ENCODE results near the gene AFAP1L2.

AFAP1L2 gene

GRCh38 chr10:114282526-114282925 is 121.8 kb downstream of the AFAP1L2 start:
- WGBS (ENCODE audit: insufficient coverage, insufficient read length): no CpG with 5 or more reads among the region's 2 CpGs
- Histone ChIP-seq H3K9me3 (ENCODE audit: control insufficient read depth, insufficient read depth, low read length) (no peaks in the 10 kb centered on the region), H3K27ac (ENCODE audit: low read length) (no peak overlapping the region), H3K4me3 (ENCODE audit: low read length) (no peak overlapping the region), H3K27me3 (ENCODE audit: control insufficient read depth, insufficient read depth, low read length) (no peaks in the 10 kb centered on the region), H3K36me3 (ENCODE audit: control insufficient read depth, insufficient read depth, low read length) (no peaks in the 10 kb centered on the region), H3K4me1 (ENCODE audit: control insufficient read depth, insufficient read depth, low read length) (no peaks in the 10 kb centered on the region)
- no peak for DNase-seq (ENCODE audit: low read depth, low spot score)

- no peaks in the 10 kb centered on the region for H3K27me3 ChIP-seq (ENCODE audit: control insufficient read depth, insufficient read depth, low read length)
- no CpG with 5 or more reads among the region's 5 CpGs for WGBS (ENCODE audit: insufficient coverage, insufficient read length)
- H3K4me3 ChIP-seq (ENCODE audit: low read length): no peak overlapping the region
- no peaks in the 10 kb centered on the region for H3K4me1 ChIP-seq (ENCODE audit: control insufficient read depth, insufficient read depth, low read length)
- H3K36me3 ChIP-seq (ENCODE audit: control insufficient read depth, insufficient read depth, low read length): no peaks in the 10 kb centered on the region
- H3K9me3 ChIP-seq (ENCODE audit: control insufficient read depth, insufficient read depth, low read length): no peaks in the 10 kb centered on the region
- DNase-seq (ENCODE audit: low read depth, low spot score): no peak
- no peak overlapping the region for H3K27ac ChIP-seq (ENCODE audit: low read length)
Observed at GRCh38 chr10:114281461-114281860, 122.8 kb downstream of the AFAP1L2 start.

GRCh38 chr10:114281006-114281405 is 123.3 kb downstream of the AFAP1L2 start:
- no CpG with 5 or more reads among the region's 7 CpGs for WGBS (ENCODE audit: insufficient coverage, insufficient read length)

GRCh38 chr10:114279901-114280644 is 124.2 kb downstream of the AFAP1L2 start:
- Histone ChIP-seq H3K27ac (ENCODE audit: low read length) (no peak overlapping the region), H3K4me3 (ENCODE audit: low read length) (no peak overlapping the region), H3K4me1 (ENCODE audit: control insufficient read depth, insufficient read depth, low read length) (no peaks in the 10 kb centered on the region), H3K9me3 (ENCODE audit: control insufficient read depth, insufficient read depth, low read length) (no peaks in the 10 kb centered on the region), H3K27me3 (ENCODE audit: control insufficient read depth, insufficient read depth, low read length) (no peaks in the 10 kb centered on the region), H3K36me3 (ENCODE audit: control insufficient read depth, insufficient read depth, low read length) (no peaks in the 10 kb centered on the region)
- no CpG with 5 or more reads among the region's 8 CpGs for WGBS (ENCODE audit: insufficient coverage, insufficient read length)
- DNase-seq (ENCODE audit: low read depth, low spot score): no peak

More at GRCh38 chr10:114281006-114281405, 123.3 kb downstream of the AFAP1L2 start:
- H3K36me3 ChIP-seq (ENCODE audit: control insufficient read depth, insufficient read depth, low read length): no peaks in the 10 kb centered on the region
- no peak for DNase-seq (ENCODE audit: low read depth, low spot score)
- no peak overlapping the region for H3K4me3 ChIP-seq (ENCODE audit: low read length)
- no peaks in the 10 kb centered on the region for H3K4me1 ChIP-seq (ENCODE audit: control insufficient read depth, insufficient read depth, low read length)
- H3K27me3 ChIP-seq (ENCODE audit: control insufficient read depth, insufficient read depth, low read length): no peaks in the 10 kb centered on the region
- H3K27ac ChIP-seq (ENCODE audit: low read length): no peak overlapping the region
- no peaks in the 10 kb centered on the region for H3K9me3 ChIP-seq (ENCODE audit: control insufficient read depth, insufficient read depth, low read length)

- Histone ChIP-seq H3K4me1 (ENCODE audit: control insufficient read depth, insufficient read depth, low read length) (no peaks in the 10 kb centered on the region), H3K9me3 (ENCODE audit: control insufficient read depth, insufficient read depth, low read length) (no peaks in the 10 kb centered on the region), H3K36me3 (ENCODE audit: control insufficient read depth, insufficient read depth, low read length) (no peaks in the 10 kb centered on the region), H3K27ac (ENCODE audit: low read length) (no peak overlapping the region), H3K4me3 (ENCODE audit: low read length) (no peak overlapping the region), H3K27me3 (ENCODE audit: control insufficient read depth, insufficient read depth, low read length) (no peaks in the 10 kb centered on the region)
- WGBS (ENCODE audit: insufficient coverage, insufficient read length): no CpG with 5 or more reads among the region's 4 CpGs
- no peak for DNase-seq (ENCODE audit: low read depth, low spot score)
Observed at GRCh38 chr10:114279289-114279688, 125.0 kb downstream of the AFAP1L2 start.

- Histone ChIP-seq H3K27me3 (ENCODE audit: control insufficient read depth, insufficient read depth, low read length) (no peaks in the 10 kb centered on the region), H3K4me1 (ENCODE audit: control insufficient read depth, insufficient read depth, low read length) (no peaks in the 10 kb centered on the region), H3K9me3 (ENCODE audit: control insufficient read depth, insufficient read depth, low read length) (no peaks in the 10 kb centered on the region), H3K36me3 (ENCODE audit: control insufficient read depth, insufficient read depth, low read length) (no peaks in the 10 kb centered on the region), H3K4me3 (ENCODE audit: low read length) (no peak overlapping the region), H3K27ac (ENCODE audit: low read length) (no peak overlapping the region)
- no CpG with 5 or more reads among the region's 4 CpGs for WGBS (ENCODE audit: insufficient coverage, insufficient read length)
- DNase-seq (ENCODE audit: low read depth, low spot score): no peak
Observed at GRCh38 chr10:114278884-114279191, 125.5 kb downstream of the AFAP1L2 start.

- DNase-seq (ENCODE audit: low read depth, low spot score): no peak
- Histone ChIP-seq H3K4me1 (ENCODE audit: control insufficient read depth, insufficient read depth, low read length) (no peaks in the 10 kb centered on the region), H3K36me3 (ENCODE audit: control insufficient read depth, insufficient read depth, low read length) (no peaks in the 10 kb centered on the region), H3K4me3 (ENCODE audit: low read length) (no peak overlapping the region), H3K27me3 (ENCODE audit: control insufficient read depth, insufficient read depth, low read length) (no peaks in the 10 kb centered on the region), H3K9me3 (ENCODE audit: control insufficient read depth, insufficient read depth, low read length) (no peaks in the 10 kb centered on the region), H3K27ac (ENCODE audit: low read length) (no peak overlapping the region)
- WGBS (ENCODE audit: insufficient coverage, insufficient read length): no CpG with 5 or more reads among the region's 22 CpGs
Observed at GRCh38 chr10:114278140-114278883, 126.0 kb downstream of the AFAP1L2 start.

GRCh38 chr10:114276671-114277070 is 127.6 kb downstream of the AFAP1L2 start:
- no peak for DNase-seq (ENCODE audit: low read depth, low spot score)
- WGBS (ENCODE audit: insufficient coverage, insufficient read length): no CpG with 5 or more reads among the region's 6 CpGs
- Histone ChIP-seq H3K27me3 (ENCODE audit: control insufficient read depth, insufficient read depth, low read length) (no peaks in the 10 kb centered on the region), H3K4me1 (ENCODE audit: control insufficient read depth, insufficient read depth, low read length) (no peaks in the 10 kb centered on the region), H3K9me3 (ENCODE audit: control insufficient read depth, insufficient read depth, low read length) (no peaks in the 10 kb centered on the region), H3K36me3 (ENCODE audit: control insufficient read depth, insufficient read depth, low read length) (no peaks in the 10 kb centered on the region), H3K27ac (ENCODE audit: low read length) (no peak overlapping the region), H3K4me3 (ENCODE audit: low read length) (no peak overlapping the region)

GRCh38 chr10:114276066-114276465 is 128.2 kb downstream of the AFAP1L2 start:
- no peaks in the 10 kb centered on the region for H3K36me3 ChIP-seq (ENCODE audit: control insufficient read depth, insufficient read depth, low read length)
- whole genome bisulfite sequencing (ENCODE audit: insufficient coverage, insufficient read length): no CpG with 5 or more reads among the region's 6 CpGs
- no peaks in the 10 kb centered on the region for H3K27me3 ChIP-seq (ENCODE audit: control insufficient read depth, insufficient read depth, low read length)
- H3K4me3 ChIP-seq (ENCODE audit: low read length): no peak overlapping the region
- no peak overlapping the region for H3K27ac ChIP-seq (ENCODE audit: low read length)
- no peaks in the 10 kb centered on the region for H3K9me3 ChIP-seq (ENCODE audit: control insufficient read depth, insufficient read depth, low read length)
- no peak for DNase-seq (ENCODE audit: low read depth, low spot score)
- H3K4me1 ChIP-seq (ENCODE audit: control insufficient read depth, insufficient read depth, low read length): no peaks in the 10 kb centered on the region

- no peak overlapping the region for H3K27ac ChIP-seq (ENCODE audit: low read length)
- no CpG with 5 or more reads among the region's 16 CpGs for WGBS (ENCODE audit: insufficient coverage, insufficient read length)
- no peaks in the 10 kb centered on the region for H3K9me3 ChIP-seq (ENCODE audit: control insufficient read depth, insufficient read depth, low read length)
- H3K27me3 ChIP-seq (ENCODE audit: control insufficient read depth, insufficient read depth, low read length): no peaks in the 10 kb centered on the region
- no peaks in the 10 kb centered on the region for H3K4me1 ChIP-seq (ENCODE audit: control insufficient read depth, insufficient read depth, low read length)
- no peaks in the 10 kb centered on the region for H3K36me3 ChIP-seq (ENCODE audit: control insufficient read depth, insufficient read depth, low read length)
- DNase-seq (ENCODE audit: low read depth, low spot score): no peak
- H3K4me3 ChIP-seq (ENCODE audit: low read length): no peak overlapping the region
Observed at GRCh38 chr10:114274616-114275453, 129.5 kb downstream of the AFAP1L2 start.

All from iPS DF 6.9 (cell line).